H9 (cell line): ENCODE measurements around the gene XG. TPM values are rescaled to one million over a fixed set of nuclear protein-coding genes. Genes with fewer than 3 reads are reported as not detected.

ENCODE experiments used
- DNase-seq: peaks from one replicate; pipeline ENCODE4 v3.0.0-alpha.2; 2017
- H2AFZ ChIP-seq: one replicate; pipeline ENCODE4 v1.6.1; 2013; ENCODE audit warnings: mild to moderate bottlenecking, low read length, control low read depth, moderate library complexity
- H2AK5ac ChIP-seq: 2 replicates; pipeline ENCODE4 v1.6.1; 2013; ENCODE audit warnings: low read length, control low read depth, mixed read lengths; ENCODE audit not compliant: insufficient read length
- H2BK120ac ChIP-seq: one replicate; pipeline ENCODE4 v1.6.1; 2013; ENCODE audit warnings: low read depth, mild to moderate bottlenecking, low read length, control low read depth, inconsistent platforms; ENCODE audit not compliant: poor library complexity, severe bottlenecking
- H2BK12ac ChIP-seq: 2 replicates; pipeline ENCODE4 v1.6.1; 2013; ENCODE audit warnings: low read length, control low read depth, mixed read lengths, low read depth; ENCODE audit not compliant: insufficient read length
- H2BK15ac ChIP-seq: 2 replicates; pipeline ENCODE4 v1.6.1; 2013; ENCODE audit warnings: low read depth, low read length, control low read depth
- H2BK20ac ChIP-seq: one replicate; pipeline ENCODE4 v1.6.1; 2013; ENCODE audit warnings: low read depth, mild to moderate bottlenecking, low read length, control low read depth, inconsistent platforms; ENCODE audit not compliant: poor library complexity, severe bottlenecking
- H2BK5ac ChIP-seq: 2 replicates; pipeline ENCODE4 v1.6.1; 2013; ENCODE audit warnings: low read length, control low read depth, mixed read lengths; ENCODE audit not compliant: insufficient read length
- H3K14ac ChIP-seq: 2 replicates; pipeline ENCODE4 v1.6.1; 2013; ENCODE audit warnings: low read length, control low read depth; ENCODE audit not compliant: insufficient read depth
- H3K18ac ChIP-seq: 2 replicates; pipeline ENCODE4 v1.6.1; 2013; ENCODE audit warnings: low read depth, mild to moderate bottlenecking, mixed read lengths, low read length, control low read depth; ENCODE audit not compliant: insufficient read length
- H3K23ac ChIP-seq: 2 replicates; pipeline ENCODE4 v1.6.1; 2013; ENCODE audit warnings: low read length, control low read depth, mixed read lengths, low read depth; ENCODE audit not compliant: insufficient read length
- H3K23me2 ChIP-seq: 2 replicates; pipeline ENCODE4 v1.6.1; 2013; ENCODE audit warnings: low read depth, mild to moderate bottlenecking, mixed read lengths, low read length, control low read depth; ENCODE audit not compliant: insufficient read length, poor library complexity, severe bottlenecking
- H3K27ac ChIP-seq: 2 replicates; pipeline ENCODE4 v1.5.1; 2013; ENCODE audit warnings: low read length, control low read depth, mixed read lengths, low read depth; ENCODE audit not compliant: insufficient read length
- H3K27me3 ChIP-seq: 2 replicates; pipeline ENCODE4 v1.6.1; 2013; ENCODE audit warnings: low read length, control low read depth, inconsistent platforms; ENCODE audit not compliant: insufficient read depth
- H3K4ac ChIP-seq: 2 replicates; pipeline ENCODE4 v1.6.1; 2013; ENCODE audit warnings: low read depth, mild to moderate bottlenecking, control low read depth, inconsistent platforms, low read length, moderate library complexity
- H3K4me1 ChIP-seq: 2 replicates; pipeline ENCODE4 v1.6.1; 2013; ENCODE audit warnings: low read length, control low read depth, inconsistent platforms; ENCODE audit not compliant: insufficient read depth
- H3K4me2 ChIP-seq: 2 replicates; pipeline ENCODE4 v1.6.1; 2013; ENCODE audit warnings: low read length, control low read depth, mixed read lengths; ENCODE audit not compliant: insufficient read length, insufficient read depth
- H3K56ac ChIP-seq: 2 replicates; pipeline ENCODE4 v1.6.1; 2013; ENCODE audit warnings: low read depth, mild to moderate bottlenecking, mixed read lengths, low read length, control low read depth; ENCODE audit not compliant: insufficient read length
- H3K79me1 ChIP-seq: 2 replicates; pipeline ENCODE4 v1.6.1; 2013; ENCODE audit warnings: low read depth, mild to moderate bottlenecking, moderate library complexity, low read length, control low read depth, inconsistent platforms; ENCODE audit not compliant: insufficient read depth, poor library complexity, severe bottlenecking
- H3K79me2 ChIP-seq: 2 replicates; pipeline ENCODE4 v1.6.1; 2013; ENCODE audit warnings: low read length, control low read depth, inconsistent platforms; ENCODE audit not compliant: insufficient read depth
- H3K9ac ChIP-seq: 2 replicates; pipeline ENCODE4 v1.6.1; 2013; ENCODE audit warnings: low read length, control low read depth, mixed read lengths; ENCODE audit not compliant: insufficient read length; ENCODE audit errors: extremely low read depth
- H3K9me3 ChIP-seq: one replicate; pipeline ENCODE4 v1.6.1; 2013; ENCODE audit warnings: low read depth, low read length, inconsistent platforms; ENCODE audit not compliant: control insufficient read depth
- H3T11ph ChIP-seq: one replicate; pipeline ENCODE4 v1.6.1; 2013; ENCODE audit warnings: mild to moderate bottlenecking, low read length, control low read depth, inconsistent platforms
- H4K20me1 ChIP-seq: one replicate; pipeline ENCODE4 v1.6.1; 2013; ENCODE audit not compliant: control insufficient read depth, insufficient read length, insufficient read depth
- H4K5ac ChIP-seq: 2 replicates; pipeline ENCODE4 v1.6.1; 2013; ENCODE audit warnings: low read depth, mild to moderate bottlenecking, mixed read lengths, low read length, control low read depth; ENCODE audit not compliant: insufficient read length
- H4K8ac ChIP-seq: replicated peaks from 2 replicates; pipeline ENCODE4 v1.6.1; 2013; ENCODE audit warnings: low read length, control low read depth, mixed read lengths, low read depth; ENCODE audit not compliant: insufficient read length
- H4K91ac ChIP-seq: 2 replicates; pipeline ENCODE4 v1.6.1; 2013; ENCODE audit warnings: low read depth, mild to moderate bottlenecking, moderate library complexity, mixed read lengths, low read length, control low read depth; ENCODE audit not compliant: insufficient read length
- H3K27ac Mint-ChIP-seq, 3 experiments: 2 replicates in 2 of 3; 3 replicates in 1 of 3; pipeline ENCODE4 v1.8.0; 2020 to 2021; ENCODE audit warnings: mixed read lengths in 3 of 3, mild to moderate bottlenecking in 1 of 3, moderate library complexity in 1 of 3
- H3K27me3 Mint-ChIP-seq: 2 replicates; pipeline ENCODE4 v1.8.0; 2021; ENCODE audit warnings: low read depth, mild to moderate bottlenecking, moderate library complexity, mixed read lengths
- H3K36me3 Mint-ChIP-seq, 3 experiments: 2 replicates in 2 of 3; 3 replicates in 1 of 3; pipeline ENCODE4 v1.8.0; 2020 to 2021; ENCODE audit warnings: low read depth in 3 of 3, mixed read lengths in 3 of 3; ENCODE audit not compliant: insufficient read depth in 1 of 3
- H3K4me1 Mint-ChIP-seq, 2 experiments: 2 replicates each; pipeline ENCODE4 v1.8.0; 2020; ENCODE audit warnings: mixed read lengths in 2 of 2
- H3K4me3 Mint-ChIP-seq, 2 experiments: 2 replicates in 1 of 2; 3 replicates in 1 of 2; pipeline ENCODE4 v1.8.0; 2020 to 2021; ENCODE audit warnings: mild to moderate bottlenecking in 2 of 2, mixed read lengths in 2 of 2, moderate library complexity in 1 of 2
- H3K9me3 Mint-ChIP-seq, 2 experiments: 2 replicates in 1 of 2; 3 replicates in 1 of 2; pipeline ENCODE4 v1.8.0; 2020; ENCODE audit warnings: mild to moderate bottlenecking in 2 of 2, mixed read lengths in 2 of 2, moderate library complexity in 1 of 2
- CTCF ChIP-seq: fragments of 200-600 bp; sonication (generic); conservative IDR thresholded peaks from 3 replicates; pipeline ENCODE4 v1.8.0; 2021; ENCODE audit warnings: antibody characterized with exemption, mild to moderate bottlenecking
- WGBS: extraction: QIAGEN DNeasy Blood & Tissue Kit; methylation state at CpG from one replicate; pipeline ENCODE4 v1.1.7; 2013; ENCODE audit warnings: missing lambda C conversion rate, low lambda C conversion rate, mixed read lengths; ENCODE audit not compliant: insufficient read length; ENCODE audit errors: extremely low coverage; 5-methylcytosine and 5-hydroxymethylcytosine counted together
- total RNA-seq: library from RNA; stranded (reverse); gene quantifications from 2 replicates; pipeline ENCODE4 v1.2.1, GENCODE V29; 2021

Gene XG
- total RNA-seq, 1 experiment from 2014 or later: 1.1 TPM

GRCh38 chrX:2767631-2768455 lies 16.0 kb downstream of the XG start:
- Histone ChIP-seq H2BK120ac (no peak overlapping the region), H3K4me2 (no peak overlapping the region), H3K27me3 (no peaks in the 10 kb centered on the region), H3K23ac (no peak overlapping the region), H3K27ac (no peak overlapping the region), H3K4me1 (no peaks in the 10 kb centered on the region), H3K79me1 (no peaks in the 10 kb centered on the region), H3K23me2 (no peaks in the 10 kb centered on the region), H2BK12ac (no peak overlapping the region), H2AFZ (no peak overlapping the region), H4K91ac (no peak overlapping the region), H3K4ac (no peak overlapping the region), H2BK15ac (no peak overlapping the region), H3T11ph (no peak overlapping the region), H2BK20ac (no peak overlapping the region), H3K56ac (no peak overlapping the region), H3K9ac (no peak overlapping the region), H4K20me1 (no peaks in the 10 kb centered on the region), H4K8ac (no peak overlapping the region), H3K79me2 (no peaks in the 10 kb centered on the region), H2AK5ac (no peak overlapping the region), H3K14ac (no peak overlapping the region), H3K9me3 (no peaks in the 10 kb centered on the region), H2BK5ac (no peak overlapping the region), H4K5ac (no peak overlapping the region), H3K18ac (no peak overlapping the region)
- Mint-ChIP-seq H3K4me1 (peaks cover 26 to 30% of the 10 kb centered on the region in 2 experiments), H3K27ac (no peak overlapping the region; a peak in 1 of 7 replicates), H3K9me3 (peaks cover 2 to 5% of the 10 kb centered on the region in 2 experiments; a peak in 3 of 5 replicates), H3K27me3 (no peaks in the 10 kb centered on the region; the same call in 1 of the 2 replicates), H3K36me3 (peaks cover 0 to 2% (median 0%) of the 10 kb centered on the region in 3 experiments; a peak in 2 of 7 replicates), H3K4me3 (peak overlapping the region in 1 of 2 experiments; percentile 30; a peak in 1 of 5 replicates)
- DNase-seq: peak; percentile 36
- WGBS: no CpG with 5 or more reads among the region's 25 CpGs
- TF ChIP-seq CTCF: no peak
